Body of pancreas (tissue), 4 donors: Measurements from ENCODE around the gene HES7. TPM values are rescaled to one million over a fixed set of nuclear protein-coding genes. Genes with fewer than 3 reads are reported as not detected.
A peak's percentile ranks its signal among the peaks of the same experiment; 100 is the strongest.

Experiments
- ATAC-seq: fragments of 150-250 bp; one replicate; pipeline ENCODE4 v1.9.1; 2016
- DNase-seq, 4 donors: peaks; one replicate each; pipeline ENCODE4 v3.0.0-alpha.2; 2019
- H3K27ac ChIP-seq, 4 donors: fragments of 200-600 bp; sonication (generic); 1 replicate in 3 of 4; 2 replicates in 1 of 4; pipeline versions ENCODE4 v1.5.1 to v1.6.1; 2016 to 2019; ENCODE audit warnings: mild to moderate bottlenecking in 1 of 4, mixed read lengths in 1 of 4, moderate library complexity in 1 of 4
- H3K27me3 ChIP-seq, 2 donors: fragments of 200-600 bp; sonication (generic); one replicate each; pipeline ENCODE4 v1.6.0; 2016; ENCODE audit warnings: mild to moderate bottlenecking in 1 of 2
- H3K36me3 ChIP-seq, 2 donors: fragments of 200-600 bp; sonication (generic); replicated peaks in 1 of 2; 2 replicates each; pipeline ENCODE4 v1.5.1; 2016; ENCODE audit warnings: low read depth in 2 of 2; ENCODE audit not compliant: insufficient read depth in 1 of 2
- H3K4me1 ChIP-seq: fragments of 200-600 bp; sonication (generic); one replicate; pipeline ENCODE4 v1.6.0; 2016
- H3K4me3 ChIP-seq, 2 donors: fragments of 200-600 bp; sonication (generic); 1 replicate in 1 of 2; 2 replicates in 1 of 2; pipeline ENCODE4 v1.5.1; 2016 to 2019
- H3K9me3 ChIP-seq, 3 donors: fragments of 200-600 bp; sonication (generic); 1 replicate in 2 of 3; 2 replicates in 1 of 3; pipeline ENCODE4 v1.5.1; 2016
- CTCF ChIP-seq, 7 experiments: fragments of 450-650 bp in 4 of 7; fragments of 200-600 bp in 3 of 7; sonication (generic) in 3 of 7; IDR thresholded peaks; one replicate each; pipeline ENCODE4 v1.5.1; 2016 to 2019; ENCODE audit warnings: antibody characterized with exemption in 7 of 7
- POLR2A ChIP-seq, 3 donors: fragments of 450-650 bp; IDR thresholded peaks; one replicate each; pipeline ENCODE4 v1.6.1; 2016; ENCODE audit warnings: antibody characterized with exemption in 3 of 3, mild to moderate bottlenecking in 2 of 3
- WGBS, 2 donors: methylation state at CpG; one replicate each; pipeline ENCODE4 v1.1.5; 2017; 5-methylcytosine and 5-hydroxymethylcytosine counted together
- intact Hi-C: fragments of 100-400 bp; cut with DNase I; formaldehyde crosslinking; loops from one replicate; pipeline ENCODE4 v1.15.1; 2023
- total RNA-seq, 2 donors: library from RNA; depleted of rRNA; stranded (reverse); fragments of >200 nt; gene quantifications; one replicate each; pipeline ENCODE4 v1.1.0, GENCODE V29; 2016

Gene HES7
- total RNA-seq, 2 donors from 2014 or later = not detected

DNA sequence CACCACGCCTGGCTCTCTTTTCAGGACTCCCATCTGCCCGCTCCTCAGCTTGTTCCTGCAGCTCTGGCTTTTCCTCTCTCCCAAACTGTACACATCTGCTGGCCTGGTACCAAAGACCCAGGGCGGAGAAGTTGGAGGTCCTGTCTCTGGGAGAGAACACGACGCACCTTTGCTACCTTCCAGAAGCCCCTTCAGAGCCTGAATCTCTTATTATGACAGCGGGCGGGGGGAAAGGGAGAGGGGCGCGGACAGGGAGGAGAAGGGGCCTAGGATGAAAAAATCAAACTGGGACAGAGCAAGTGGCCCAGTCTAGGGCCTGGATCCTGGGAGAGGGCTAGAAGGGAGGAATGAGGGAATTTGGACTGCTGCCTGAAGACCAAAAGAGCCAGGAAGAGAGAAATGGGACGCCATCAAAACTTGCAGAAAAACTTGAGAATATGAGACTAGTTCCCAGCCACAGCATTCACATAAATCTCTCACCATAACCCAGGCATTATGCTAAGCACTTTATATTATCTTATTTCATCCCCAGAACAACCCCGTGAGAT is 30.8 kb upstream of the HES7 start:
- Histone ChIP-seq H3K27ac (peak overlapping the region; percentile 99 to 100 (median 100)), H3K4me1 (peaks cover 73% of the 10 kb centered on the region)
- 14 to 30% methylated on average over 11 of the region's 11 CpGs for WGBS, 2 donors

GRCh38 chr17:8153957-8154607 is 30.2 kb upstream of the HES7 start:
- no peaks in the 10 kb centered on the region for H3K9me3 ChIP-seq
- H3K36me3 ChIP-seq = peaks cover 11 to 12% of the 10 kb centered on the region in 2 donors
- peak; percentile 58 for ATAC-seq
- DNase-seq = peak; percentile 100
- H3K27me3 ChIP-seq = no peaks in the 10 kb centered on the region
- 2% methylated on average over 21 to 22 of the region's 22 CpGs for WGBS, 2 donors
- peak in 1 of 7 experiments; percentile 12 for TF ChIP-seq CTCF (IDR thresholded peaks at IDR 0.05)
- peak in 1 of 3 donors; percentile 90 for TF ChIP-seq POLR2A (IDR thresholded peaks at IDR 0.05)
- intact Hi-C loops = no loop called here
- peak overlapping the region; percentile 99 to 100 (median 100) for H3K27ac ChIP-seq
- H3K4me3 ChIP-seq = peak overlapping the region in 1 of 2 donors; percentile 96
- H3K4me1 ChIP-seq = peaks cover 67% of the 10 kb centered on the region

More for the DNA sequence above, 30.8 kb upstream of the HES7 start:
- H3K27me3 ChIP-seq = no peaks in the 10 kb centered on the region
- peaks cover 5 to 6% of the 10 kb centered on the region in 2 donors for H3K36me3 ChIP-seq
- TF ChIP-seq POLR2A (IDR thresholded peaks at IDR 0.05) (peak in 1 of 3 donors; percentile 68), CTCF (IDR thresholded peaks at IDR 0.05) (no peak)
- H3K9me3 ChIP-seq = no peaks in the 10 kb centered on the region
- intact Hi-C loops = no loop called here
- ATAC-seq (no peak), DNase-seq (no peak)
- H3K4me3 ChIP-seq = peak overlapping the region; percentile 1 to 96

DNA sequence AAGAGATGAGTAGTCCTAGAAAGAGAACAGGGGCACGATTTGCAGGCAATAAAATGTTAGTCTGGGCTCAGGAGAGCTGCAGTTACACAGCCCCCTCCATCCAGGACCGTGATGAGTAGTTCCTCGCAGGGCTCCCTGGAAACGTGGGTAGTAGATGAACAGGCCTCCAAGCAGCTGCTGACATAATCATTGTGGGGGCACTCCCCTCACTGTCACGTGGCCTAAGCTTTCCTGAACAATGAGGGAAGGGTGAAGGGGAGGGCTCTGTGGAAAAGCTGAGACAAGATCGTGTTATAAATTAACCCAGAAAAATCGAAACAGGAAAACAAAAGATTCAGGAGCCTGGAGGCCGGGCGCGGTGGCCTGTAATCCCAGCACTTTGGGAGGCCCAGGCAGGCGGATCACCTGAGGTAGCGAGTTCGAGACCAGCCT is 29.6 kb upstream of the HES7 start:
- no peaks in the 10 kb centered on the region for H3K9me3 ChIP-seq
- H3K27me3 ChIP-seq = no peaks in the 10 kb centered on the region
- 4 to 8% methylated on average over 13 of the region's 13 CpGs for WGBS, 2 donors
- peak; percentile 25 for ATAC-seq
- intact Hi-C loops = no loop called here
- DNase-seq = peak; percentile 87 to 97 (median 90)
- H3K27ac ChIP-seq = peak overlapping the region; percentile 99 to 100 (median 100)
- TF ChIP-seq CTCF (IDR thresholded peaks at IDR 0.05) = peak in 1 of 7 experiments; percentile 9
- TF ChIP-seq POLR2A (IDR thresholded peaks at IDR 0.05) = peak in 1 of 3 donors; percentile 29
- no peak overlapping the region for H3K4me3 ChIP-seq
- H3K36me3 ChIP-seq = peaks cover 13 to 14% of the 10 kb centered on the region in 2 donors
- H3K4me1 ChIP-seq = peaks cover 63% of the 10 kb centered on the region

DNA sequence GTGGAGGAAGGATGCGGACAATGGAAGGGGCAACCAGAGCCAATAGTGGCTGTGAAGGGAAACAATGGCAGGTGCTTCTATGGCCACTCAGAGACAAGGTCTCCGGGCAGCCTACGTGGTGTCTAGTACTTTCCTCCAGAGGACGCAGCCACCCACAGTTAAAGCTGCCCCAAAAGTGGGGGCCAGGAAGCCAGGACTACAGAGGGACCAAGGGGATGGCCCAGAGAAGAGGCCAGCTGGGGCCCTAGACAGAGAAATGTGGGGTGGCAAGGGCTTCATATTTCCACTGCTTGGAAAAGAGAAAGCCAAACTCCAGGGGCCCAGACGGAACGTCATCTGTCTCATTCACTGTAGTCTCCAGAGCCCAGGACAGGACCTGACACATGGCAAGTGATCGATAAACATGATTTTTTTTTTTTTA is 29.1 kb upstream of the HES7 start:
- peak in 2 of 4 donors; percentile 44 for DNase-seq
- no peak for ATAC-seq
- Histone ChIP-seq H3K4me3 (no peak overlapping the region), H3K4me1 (peaks cover 64% of the 10 kb centered on the region), H3K27ac (peak overlapping the region; percentile 99 to 100 (median 100)), H3K9me3 (no peaks in the 10 kb centered on the region), H3K36me3 (peaks cover 18 to 19% of the 10 kb centered on the region in 2 donors), H3K27me3 (no peaks in the 10 kb centered on the region)
- intact Hi-C loops = no loop called here
- WGBS, 2 donors = 52 to 54% methylated on average over 7 of the region's 7 CpGs
- TF ChIP-seq POLR2A (IDR thresholded peaks at IDR 0.05) = no peak
- no peak for TF ChIP-seq CTCF (IDR thresholded peaks at IDR 0.05)
